Caki2 (cell line): ENCODE data around the gene FASTKD3. TPM values are rescaled to one million over a fixed set of nuclear protein-coding genes. Genes with fewer than 3 reads are reported as not detected.

Experiments used
- DNase-seq: peaks from one replicate; pipeline ENCODE4 v3.0.0-alpha.2; 2015; ENCODE audit warnings: low read depth
- in situ Hi-C: cut with HindIII; loops from 2 replicates; pipeline ENCODE4 v1.10.0; 2016; ENCODE audit warnings: low sequenced_read_pairs, low pct_unique_long_range_greater_than_20kb, mixed read lengths
- total RNA-seq: library from RNA; depleted of rRNA; stranded (reverse); fragments of >200 nt; shearing (Covaris generic); gene quantifications from 2 replicates; pipeline ENCODE4 v1.2.3, GENCODE V29; 2014; ENCODE audit warnings: low replicate concordance; rRNA removed

The FASTKD3 gene
- total RNA-seq, 1 experiment from 2014 or later, result 10.2 TPM

GRCh38 chr5:7816535-7816901 is 52.3 kb downstream of the FASTKD3 start:
- in situ Hi-C loops, result no loop called here
- DNase-seq, result no peak

GRCh38 chr5:7815892-7816534 is 52.8 kb downstream of the FASTKD3 start:
- peak; percentile 62 for DNase-seq
- in situ Hi-C loops, result no loop called here

- in situ Hi-C loops, result no loop called here
- no peak for DNase-seq
These were observed 54.0 kb downstream of the FASTKD3 start for GRCh38 chr5:7814816-7815215.

- DNase-seq, result no peak
- in situ Hi-C loops, result no loop called here
These were observed 55.3 kb downstream of the FASTKD3 start for GRCh38 chr5:7813576-7813975.

GRCh38 chr5:7813007-7813406 is 55.8 kb downstream of the FASTKD3 start:
- in situ Hi-C loops, result no loop called here
- DNase-seq, result no peak

GRCh38 chr5:7811715-7812114 is 57.1 kb downstream of the FASTKD3 start:
- in situ Hi-C loops, result no loop called here
- DNase-seq, result no peak

Other genes starting within 250 kb of the FASTKD3 start
- 0.41 and 5.1 TPM in 2 replicates for gene CFAP90, start 17.9 kb downstream of the FASTKD3 start, total RNA-seq
- 22.8 and 32.3 TPM in 2 replicates for gene MTRR, start 117 bp upstream of the FASTKD3 start, total RNA-seq